Stimulated activated CD8-positive, alpha-beta memory T cell treated with anti-CD3 and anti-CD28 coated beads, Interleukin-4, amount 100 ng/mL, for 24 hours (primary cell): ENCODE results near the gene TMEM161B.
"Not testable (repeated sequence)": the region's sequence is repeated elsewhere in the genome, so short reads cannot be mapped to it uniquely, and the experiment has no call there.

Experiments
- DNase-seq: peaks from one replicate; pipeline ENCODE4 v3.0.0-alpha.2; 2020; ENCODE audit warnings: low read depth

Gene TMEM161B

GRCh38 chr5:88183255-88183654, 85.4 kb downstream of the TMEM161B start:
- no peak for DNase-seq

GRCh38 chr5:88177486-88177885, 91.2 kb downstream of the TMEM161B start:
- not testable (repeated sequence) for DNase-seq

GRCh38 chr5:88172847-88173758, 95.5 kb downstream of the TMEM161B start:
- DNase-seq: no peak

GRCh38 chr5:88159591-88159990, 109.1 kb downstream of the TMEM161B start:
- no peak for DNase-seq

GRCh38 chr5:88158056-88158455, 110.6 kb downstream of the TMEM161B start:
- DNase-seq: no peak

- no peak for DNase-seq
Measured at GRCh38 chr5:88154891-88155290, 113.8 kb downstream of the TMEM161B start.

GRCh38 chr5:88150747-88151146, 117.9 kb downstream of the TMEM161B start:
- DNase-seq: no peak

GRCh38 chr5:88145611-88146467, 122.8 kb downstream of the TMEM161B start:
- no peak for DNase-seq

GRCh38 chr5:88145221-88145610, 123.4 kb downstream of the TMEM161B start:
- no peak for DNase-seq
